IPS DF 4.7 (cell line): ENCODE data around the gene RIIAD1.
"Not testable (repeated sequence)": the region's sequence is repeated elsewhere in the genome, so short reads cannot be mapped to it uniquely, and the experiment has no call there.

Experiments used
- DNase-seq: peaks from one replicate; pipeline ENCODE4 v3.0.0-alpha.2; 2013; ENCODE audit warnings: low spot score; ENCODE audit errors: extremely low read depth

RIIAD1 gene

DNA sequence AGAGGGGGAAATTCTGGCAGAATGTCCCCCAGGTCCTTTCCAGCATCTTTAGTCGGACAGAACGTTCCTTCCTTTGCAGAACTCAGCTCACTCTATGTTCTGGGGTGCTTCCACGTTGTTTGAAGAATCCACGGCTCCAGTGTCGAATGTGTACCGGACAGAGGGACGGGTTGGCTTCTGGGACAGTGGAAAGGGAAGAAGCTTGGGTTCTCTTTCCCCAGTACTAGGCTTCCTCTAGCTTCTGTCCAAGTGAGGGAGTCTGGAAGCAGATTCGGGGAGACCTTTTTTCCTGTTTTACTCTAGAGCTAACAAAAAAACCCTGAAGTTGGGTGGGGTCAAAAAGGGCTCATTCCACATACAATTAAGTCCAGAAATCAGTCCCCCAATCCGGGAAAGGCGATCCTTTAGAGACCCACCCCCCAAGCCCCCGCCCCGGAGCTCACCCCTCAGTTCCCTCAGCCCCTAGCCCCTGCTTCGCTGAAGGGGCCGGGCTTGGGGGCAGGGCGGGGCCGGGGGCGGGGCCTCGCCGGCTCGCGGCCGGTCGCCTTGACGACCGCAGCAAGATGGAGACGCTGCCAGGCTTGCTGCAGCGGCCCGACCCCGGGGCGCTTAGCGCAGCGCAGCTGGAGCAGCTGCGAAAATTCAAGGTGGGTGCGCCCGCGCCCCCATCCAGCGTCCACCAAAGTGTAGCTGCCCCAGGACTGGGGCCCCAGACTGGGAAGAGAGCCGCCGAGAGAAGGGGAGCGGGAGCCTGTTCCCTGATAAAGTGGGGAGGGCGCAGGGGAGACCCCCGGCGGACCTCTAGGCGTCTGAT, at the start of gene RIIAD1:
Gene RIIAD1 (plus strand): TSS at position 549 of the 814 bp plus-strand sequence. CDS start 15 bp downstream, at position 564.
- no peak for DNase-seq

DNA sequence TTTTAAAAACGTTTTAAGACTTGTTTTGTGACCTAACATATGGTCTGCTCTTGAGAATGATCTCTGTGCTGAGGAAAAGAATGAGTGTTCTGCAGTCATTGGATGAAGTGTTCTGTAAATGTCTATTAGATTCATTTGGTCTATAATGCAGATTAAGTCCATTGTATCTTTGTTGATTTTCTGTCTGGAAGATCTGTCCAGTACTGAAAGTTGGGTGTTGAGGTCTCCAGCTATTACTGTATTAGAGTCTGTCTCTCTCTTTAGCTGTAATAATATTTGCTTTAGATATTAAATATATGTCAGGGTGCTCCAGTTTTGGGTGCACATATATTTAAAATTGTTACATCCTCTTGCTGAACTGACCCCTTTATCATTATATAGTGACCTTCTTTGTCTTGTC, 47.9 kb upstream of the RIIAD1 start:
- DNase-seq: no peak

- DNase-seq: no peak
These were observed 40.9 kb upstream of the RIIAD1 start for GRCh38 chr1:151680391-151680790.

GRCh38 chr1:151680826-151681225, 40.5 kb upstream of the RIIAD1 start:
- DNase-seq: no peak

DNA sequence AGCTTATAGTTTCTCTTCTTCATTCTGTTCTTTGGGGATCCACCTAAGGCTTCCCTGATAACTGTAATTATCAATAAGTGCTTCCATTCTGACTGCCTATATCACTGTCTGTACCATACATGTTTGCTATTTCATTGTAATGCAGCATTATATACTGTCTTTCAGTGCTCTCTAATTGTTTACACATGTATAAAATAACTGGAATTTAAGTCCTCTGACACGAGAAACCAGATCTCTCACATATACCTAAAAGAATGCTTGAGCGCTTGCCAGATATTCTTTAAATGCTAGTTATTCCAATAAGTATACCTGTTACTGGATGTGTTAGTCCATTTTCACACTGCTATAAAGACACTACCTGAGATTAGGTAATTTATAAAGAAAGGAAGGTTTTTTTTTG, 39.4 kb upstream of the RIIAD1 start:
- DNase-seq: no peak

GRCh38 chr1:151682901-151683300, 38.4 kb upstream of the RIIAD1 start:
- not testable (repeated sequence) for DNase-seq

- DNase-seq: no peak
These were observed 37.2 kb upstream of the RIIAD1 start for GRCh38 chr1:151684128-151684527.

- DNase-seq: no peak
These were observed 34.8 kb upstream of the RIIAD1 start for GRCh38 chr1:151686561-151686960.

DNA sequence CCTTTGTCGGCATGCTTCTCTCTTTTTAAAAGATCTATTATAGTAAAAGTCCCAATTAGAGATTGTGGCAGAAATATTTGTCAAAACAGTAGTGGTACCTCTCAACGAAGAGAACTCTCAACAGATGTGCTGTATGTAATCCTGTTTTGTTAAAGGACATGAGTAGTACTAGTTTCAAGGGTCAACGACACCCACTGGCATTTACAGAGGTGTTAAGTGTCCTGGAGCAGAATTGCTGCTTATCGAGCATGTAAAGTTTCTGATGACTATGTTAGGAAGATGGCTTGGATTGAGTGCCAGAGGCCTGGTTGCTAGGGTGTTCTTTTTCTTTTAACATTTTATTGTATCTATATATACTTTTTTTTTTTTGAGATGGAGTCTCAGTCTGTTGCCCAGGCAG, 31.8 kb upstream of the RIIAD1 start:
- DNase-seq: no peak

GRCh38 chr1:151692226-151692625, 29.1 kb upstream of the RIIAD1 start:
- DNase-seq: no peak

DNA sequence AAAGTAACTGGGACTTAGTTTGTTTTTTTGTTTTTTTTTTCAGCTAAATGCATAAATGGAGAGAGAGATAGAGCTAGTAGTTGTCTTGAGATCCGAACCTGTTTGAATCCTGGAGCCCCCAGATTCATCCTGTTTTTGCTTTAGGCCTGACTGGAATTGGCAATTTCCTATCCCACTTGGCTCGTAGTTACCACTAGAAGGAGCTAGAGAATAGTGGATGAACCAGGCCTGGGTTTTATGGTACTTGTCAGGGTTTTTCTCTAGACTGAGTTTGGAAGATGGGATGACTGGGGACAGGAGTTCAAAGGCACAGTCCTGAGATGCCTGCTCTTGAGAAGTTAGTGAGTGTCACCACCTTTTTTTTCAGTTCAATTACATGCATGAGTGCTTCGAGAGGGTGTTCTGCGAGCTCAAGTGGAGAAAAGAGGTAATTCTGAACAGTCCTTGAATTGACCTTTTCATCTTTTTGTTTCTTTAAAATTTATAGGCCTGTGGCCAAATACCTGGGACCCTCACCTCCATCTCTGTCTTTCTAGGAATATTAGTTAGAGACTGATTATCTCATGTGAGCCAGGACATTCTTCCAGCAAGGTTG, 28.2 kb upstream of the RIIAD1 start:
- DNase-seq: no peak

- no peak for DNase-seq
These were observed 19.8 kb upstream of the RIIAD1 start for GRCh38 chr1:151701515-151701914.

DNA sequence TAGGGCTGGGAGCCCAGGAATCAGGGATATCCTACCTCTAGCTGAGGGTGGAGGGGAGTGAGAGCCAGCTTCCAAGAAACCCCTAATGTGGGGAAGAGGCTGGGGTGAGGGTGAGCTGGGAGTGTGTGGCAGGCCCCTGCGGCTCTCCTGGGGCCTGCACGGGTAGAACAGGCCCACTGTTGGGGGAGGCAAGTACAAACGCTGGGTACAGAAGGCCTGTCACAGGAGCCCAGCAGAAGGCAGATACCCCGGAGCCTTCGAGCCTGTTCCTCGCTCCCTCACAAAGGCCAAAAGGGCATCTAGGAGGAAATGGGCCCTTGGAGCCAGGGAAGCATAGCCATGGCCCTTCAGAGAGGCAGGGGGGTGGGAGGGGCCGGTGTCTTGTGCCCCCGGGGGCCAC, 18.4 kb upstream of the RIIAD1 start:
- no peak for DNase-seq

DNA sequence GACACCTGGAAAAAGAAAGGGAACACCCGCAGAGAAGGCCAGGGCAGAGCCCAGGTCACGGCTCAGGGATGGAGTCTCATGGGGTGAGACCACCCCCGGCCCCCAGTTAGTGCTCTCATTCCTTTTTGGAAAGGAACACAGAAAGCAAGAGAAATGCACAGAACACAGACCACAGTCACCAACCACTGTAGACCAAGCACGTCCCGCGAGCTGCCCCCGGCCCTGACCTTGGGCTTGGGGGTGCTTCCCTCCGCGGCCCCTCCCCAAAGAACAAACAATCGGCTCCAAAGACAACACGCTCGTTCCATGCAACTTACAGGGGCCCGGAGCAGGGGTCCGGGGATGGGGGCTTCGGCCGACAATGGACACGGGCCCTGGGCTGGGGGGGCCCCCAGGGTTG, 17.5 kb upstream of the RIIAD1 start:
- DNase-seq: no peak

- DNase-seq: no peak
These were observed 17.1 kb upstream of the RIIAD1 start for GRCh38 chr1:151704246-151704645.

GRCh38 chr1:151705146-151705545, 16.2 kb upstream of the RIIAD1 start:
- DNase-seq: no peak

- DNase-seq: no peak
These were observed 15.4 kb upstream of the RIIAD1 start for GRCh38 chr1:151705753-151706463.

- DNase-seq: no peak
These were observed 14.6 kb upstream of the RIIAD1 start for GRCh38 chr1:151706464-151707415.

DNA sequence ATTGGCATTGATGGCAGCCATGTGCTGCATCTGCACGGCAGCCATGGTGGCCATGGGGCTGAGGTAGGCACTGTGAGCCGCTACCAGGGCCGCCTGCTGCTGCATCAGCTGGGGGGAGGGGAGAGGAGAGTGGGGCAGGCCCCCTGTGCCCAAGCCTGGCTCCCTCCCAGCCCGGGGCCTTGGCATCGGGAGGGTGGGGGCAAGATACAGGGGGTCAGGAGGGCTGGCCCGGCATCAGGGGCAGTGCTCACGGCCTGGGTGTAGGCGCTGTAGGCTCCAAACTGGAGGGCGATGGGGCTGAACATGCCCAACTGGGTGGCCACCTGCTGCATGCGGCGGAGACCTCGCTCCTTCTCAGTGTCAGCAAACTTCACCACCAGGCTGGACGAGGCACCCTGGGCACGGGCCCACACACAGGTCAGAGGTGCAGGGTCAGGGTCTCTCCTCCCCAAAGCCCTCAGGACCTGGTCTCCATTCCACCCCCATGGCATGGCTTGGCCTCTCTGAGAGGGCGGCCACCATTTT, 13.7 kb upstream of the RIIAD1 start:
- DNase-seq: no peak

GRCh38 chr1:151708891-151709290, 12.4 kb upstream of the RIIAD1 start:
- no peak for DNase-seq
